ENCODE measurements around the gene LIPC. TPM values are rescaled to one million over a fixed set of nuclear protein-coding genes. Genes with fewer than 3 reads are reported as not detected.

Gene LIPC
- polyA plus RNA-seq, 1 of the 3 experiments (the other 2 are of a cell fraction), result not detected

DNA sequence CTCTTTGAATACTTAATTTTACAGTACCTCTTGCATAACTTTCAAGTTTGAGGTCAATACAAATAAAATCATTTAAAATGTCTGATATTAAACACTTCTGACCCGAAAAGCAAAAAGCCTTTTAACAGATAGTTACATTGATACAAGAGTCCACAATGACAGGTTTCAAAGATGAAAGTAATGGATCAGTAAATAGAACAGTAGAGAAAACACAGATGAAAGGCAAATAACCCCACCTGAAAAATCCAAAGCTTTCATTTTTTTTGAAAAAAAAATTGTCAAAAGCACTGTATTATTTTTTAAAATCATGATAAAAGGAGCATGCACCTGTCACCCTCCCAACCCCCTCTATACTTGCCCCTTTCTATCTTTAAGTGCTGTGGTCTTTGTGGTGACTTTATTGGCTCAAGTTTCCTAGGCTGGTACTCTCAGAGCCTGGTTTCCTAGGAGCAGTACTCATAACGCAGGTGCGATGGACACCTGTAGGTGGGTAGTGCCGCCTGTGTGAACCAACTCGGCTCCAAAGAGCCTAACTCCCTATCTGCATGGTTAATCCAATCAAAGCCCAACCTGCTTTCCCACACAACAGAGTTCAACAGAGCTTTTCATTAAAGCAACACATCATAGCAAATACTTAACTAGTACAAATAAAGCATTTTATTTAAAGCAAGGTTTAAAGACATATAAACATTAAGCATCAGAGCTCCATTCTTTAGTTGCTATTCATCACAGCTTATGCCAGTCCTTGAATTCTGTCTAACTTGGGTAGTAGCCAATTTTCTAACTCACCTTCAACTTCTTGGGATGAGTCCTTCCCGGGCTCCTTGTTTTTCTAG is 32.2 kb downstream of the LIPC start:
- Histone ChIP-seq H3K27ac (ENCODE audit: low read depth in 2 of 2, low read length in 1 of 2) (no peak overlapping the region), H3K27me3 (ENCODE audit: insufficient read depth) (no peaks in the 10 kb centered on the region), H3K36me3 (replicated peaks in 1 of 2; ENCODE audit: control insufficient read depth in 1 of 2, insufficient read depth in 2 of 2, low read length in 1 of 2) (no peaks in the 10 kb centered on the region), H3K4me2 (no peak overlapping the region), H3F3A (replicated peaks; ENCODE audit: insufficient read depth) (no peaks in the 10 kb centered on the region), H4K20me1 (ENCODE audit: insufficient read depth) (no peaks in the 10 kb centered on the region), H3K9ac (no peak overlapping the region), H3K9me2 (no peaks in the 10 kb centered on the region), H3K4me1 (ENCODE audit: control insufficient read depth in 1 of 2, insufficient read depth in 2 of 2, low read depth in 1 of 2, low read length in 1 of 2) (no peaks in the 10 kb centered on the region; a peak in 1 of 4 replicates), H3K79me2 (ENCODE audit: insufficient read depth) (no peaks in the 10 kb centered on the region), H3K9me3 (no peaks in the 10 kb centered on the region), H2AFZ (ENCODE audit: low read depth) (no peak overlapping the region), H3K4me3 (ENCODE audit: low read depth in 2 of 2, low read length in 1 of 2) (no peak overlapping the region)
- TF ChIP-seq SMC3 (IDR thresholded peaks at IDR 0.05; ENCODE audit: low read depth, low read length) (no peak), FOXM1 (IDR thresholded peaks at IDR 0.05; ENCODE audit: low read depth) (no peak), GATA2 (CRISPR knock-in tag; IDR thresholded peaks at IDR 0.05) (no peak), TAF1 (IDR thresholded peaks at IDR 0.05; ENCODE audit: borderline replicate concordance, low read depth, low read length) (no peak), RFX5 (IDR thresholded peaks at IDR 0.05; ENCODE audit: low read length) (no peak), ELF1 (IDR thresholded peaks at IDR 0.05) (no peak), GABPA (IDR thresholded peaks at IDR 0.05; ENCODE audit: low read depth) (no peak)
- TF ChIP-seq, protein P1, sequence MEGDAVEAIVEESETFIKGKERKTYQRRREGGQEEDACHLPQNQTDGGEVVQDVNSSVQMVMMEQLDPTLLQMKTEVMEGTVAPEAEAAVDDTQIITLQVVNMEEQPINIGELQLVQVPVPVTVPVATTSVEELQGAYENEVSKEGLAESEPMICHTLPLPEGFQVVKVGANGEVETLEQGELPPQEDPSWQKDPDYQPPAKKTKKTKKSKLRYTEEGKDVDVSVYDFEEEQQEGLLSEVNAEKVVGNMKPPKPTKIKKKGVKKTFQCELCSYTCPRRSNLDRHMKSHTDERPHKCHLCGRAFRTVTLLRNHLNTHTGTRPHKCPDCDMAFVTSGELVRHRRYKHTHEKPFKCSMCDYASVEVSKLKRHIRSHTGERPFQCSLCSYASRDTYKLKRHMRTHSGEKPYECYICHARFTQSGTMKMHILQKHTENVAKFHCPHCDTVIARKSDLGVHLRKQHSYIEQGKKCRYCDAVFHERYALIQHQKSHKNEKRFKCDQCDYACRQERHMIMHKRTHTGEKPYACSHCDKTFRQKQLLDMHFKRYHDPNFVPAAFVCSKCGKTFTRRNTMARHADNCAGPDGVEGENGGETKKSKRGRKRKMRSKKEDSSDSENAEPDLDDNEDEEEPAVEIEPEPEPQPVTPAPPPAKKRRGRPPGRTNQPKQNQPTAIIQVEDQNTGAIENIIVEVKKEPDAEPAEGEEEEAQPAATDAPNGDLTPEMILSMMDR (IDR thresholded peaks at IDR 0.05), result no peak
- POLR2A ChIA-PET, result no interaction called here
- CTCF ChIA-PET, result no interaction called here
- 76% methylated on average over 6 of the region's 6 CpGs for WGBS (ENCODE audit: low lambda C conversion rate)
- DNase-seq, result no peak

DNA sequence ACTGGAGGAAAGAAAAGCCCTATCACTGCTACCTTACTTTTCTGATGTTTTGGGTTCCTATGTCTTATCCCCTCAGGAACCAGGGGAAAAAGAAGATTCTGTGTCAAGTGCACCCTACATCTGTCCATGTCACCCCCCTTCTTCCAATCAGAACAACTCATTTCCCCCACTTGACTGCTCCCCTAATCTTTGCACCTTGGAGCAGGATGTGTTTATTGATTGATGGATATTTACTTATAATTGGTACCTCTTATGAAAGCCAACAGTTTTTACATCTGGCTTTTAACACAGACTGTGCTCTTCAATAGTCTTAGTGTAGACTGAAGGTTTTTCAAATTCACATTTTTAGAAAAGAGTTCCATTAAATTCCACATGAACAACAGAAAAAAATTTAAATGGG is 33.3 kb downstream of the LIPC start:
- H3K79me2 ChIP-seq (ENCODE audit: insufficient read depth), result no peaks in the 10 kb centered on the region
- H3K4me1 ChIP-seq (ENCODE audit: control insufficient read depth in 1 of 2, insufficient read depth in 2 of 2, low read depth in 1 of 2, low read length in 1 of 2), result peaks cover 0 to 9% of the 10 kb centered on the region in 2 experiments; a peak in 1 of 4 replicates

More for the DNA sequence above, 33.3 kb downstream of the LIPC start:
- CTCF ChIA-PET, result no interaction called here
- no peaks in the 10 kb centered on the region for H3K27me3 ChIP-seq (ENCODE audit: insufficient read depth)
- H3K27ac ChIP-seq (ENCODE audit: low read depth in 2 of 2, low read length in 1 of 2), result no peak overlapping the region
- H3K9ac ChIP-seq, result no peak overlapping the region
- no peaks in the 10 kb centered on the region for H3F3A ChIP-seq (replicated peaks; ENCODE audit: insufficient read depth)
- no peak for DNase-seq
- H3K9me2 ChIP-seq, result no peaks in the 10 kb centered on the region
- H4K20me1 ChIP-seq (ENCODE audit: insufficient read depth), result no peaks in the 10 kb centered on the region
- H3K4me2 ChIP-seq, result no peak overlapping the region
- H3K4me3 ChIP-seq (ENCODE audit: low read depth in 2 of 2, low read length in 1 of 2), result no peak overlapping the region
- no peaks in the 10 kb centered on the region for H3K36me3 ChIP-seq (replicated peaks in 1 of 2; ENCODE audit: control insufficient read depth in 1 of 2, insufficient read depth in 2 of 2, low read length in 1 of 2)
- no peak overlapping the region for H2AFZ ChIP-seq (ENCODE audit: low read depth)
- POLR2A ChIA-PET, result no interaction called here
- H3K9me3 ChIP-seq, result no peaks in the 10 kb centered on the region
- no peak for TF ChIP-seq GATA2 (CRISPR knock-in tag; IDR thresholded peaks at IDR 0.05)
- no peak for TF ChIP-seq TCF12 (IDR thresholded peaks at IDR 0.05)
- TF ChIP-seq GABPA (IDR thresholded peaks at IDR 0.05; ENCODE audit: low read depth), result no peak
- TF ChIP-seq CHD2 (IDR thresholded peaks at IDR 0.05; ENCODE audit: low read length, partially characterized antibody), result no peak
- TF ChIP-seq RCOR1 (IDR thresholded peaks at IDR 0.05; ENCODE audit: low read length), result no peak
- TF ChIP-seq, protein P2, sequence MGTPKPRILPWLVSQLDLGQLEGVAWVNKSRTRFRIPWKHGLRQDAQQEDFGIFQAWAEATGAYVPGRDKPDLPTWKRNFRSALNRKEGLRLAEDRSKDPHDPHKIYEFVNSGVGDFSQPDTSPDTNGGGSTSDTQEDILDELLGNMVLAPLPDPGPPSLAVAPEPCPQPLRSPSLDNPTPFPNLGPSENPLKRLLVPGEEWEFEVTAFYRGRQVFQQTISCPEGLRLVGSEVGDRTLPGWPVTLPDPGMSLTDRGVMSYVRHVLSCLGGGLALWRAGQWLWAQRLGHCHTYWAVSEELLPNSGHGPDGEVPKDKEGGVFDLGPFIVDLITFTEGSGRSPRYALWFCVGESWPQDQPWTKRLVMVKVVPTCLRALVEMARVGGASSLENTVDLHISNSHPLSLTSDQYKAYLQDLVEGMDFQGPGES (IDR thresholded peaks at IDR 0.05; ENCODE audit: low read depth, low read length), result no peak
